HG03175 (cell line): ENCODE results near the gene GTF3C1.
A peak's percentile ranks its signal among the peaks of the same experiment; 100 is the strongest.

Experiments
- ATAC-seq: cut with Tn5 transposase; IDR thresholded peaks from one replicate; pipeline ENCODE4 v1.9.1; 2021; ENCODE audit warnings: mild to moderate bottlenecking, moderate library complexity; ENCODE audit not compliant: unreplicated experiment

GTF3C1 gene

GRCh38 chr16:27430512-27430911, 119.2 kb downstream of the GTF3C1 start:
- ATAC-seq = no peak

GRCh38 chr16:27429981-27430441, 119.7 kb downstream of the GTF3C1 start:
- no peak for ATAC-seq

DNA sequence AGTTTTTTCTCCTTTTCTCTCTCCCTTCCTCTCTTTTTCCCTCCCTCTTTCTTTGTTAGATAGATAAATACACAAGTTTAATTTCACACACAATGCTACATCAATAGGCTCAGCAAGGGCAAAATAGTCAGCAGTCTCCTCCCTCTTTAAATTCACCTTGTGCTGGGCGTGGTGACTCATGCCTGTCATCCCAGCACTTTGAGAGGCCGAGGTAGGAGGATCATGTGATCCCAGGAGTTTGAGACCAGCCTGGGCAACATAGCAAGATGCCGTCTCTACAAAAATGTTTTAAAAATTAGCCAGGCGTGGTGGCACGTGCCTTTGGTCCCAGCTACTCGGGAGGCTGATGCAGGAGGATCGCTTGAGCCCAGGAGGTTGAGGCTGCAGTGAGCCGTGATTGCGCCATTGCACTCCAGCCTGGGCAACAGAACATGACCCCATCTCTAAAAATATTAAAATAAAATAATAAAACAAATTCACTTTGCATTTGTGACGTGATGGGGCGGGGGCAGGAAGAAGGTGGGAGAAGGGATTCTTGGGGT, 120.3 kb downstream of the GTF3C1 start:
- ATAC-seq = no peak

DNA sequence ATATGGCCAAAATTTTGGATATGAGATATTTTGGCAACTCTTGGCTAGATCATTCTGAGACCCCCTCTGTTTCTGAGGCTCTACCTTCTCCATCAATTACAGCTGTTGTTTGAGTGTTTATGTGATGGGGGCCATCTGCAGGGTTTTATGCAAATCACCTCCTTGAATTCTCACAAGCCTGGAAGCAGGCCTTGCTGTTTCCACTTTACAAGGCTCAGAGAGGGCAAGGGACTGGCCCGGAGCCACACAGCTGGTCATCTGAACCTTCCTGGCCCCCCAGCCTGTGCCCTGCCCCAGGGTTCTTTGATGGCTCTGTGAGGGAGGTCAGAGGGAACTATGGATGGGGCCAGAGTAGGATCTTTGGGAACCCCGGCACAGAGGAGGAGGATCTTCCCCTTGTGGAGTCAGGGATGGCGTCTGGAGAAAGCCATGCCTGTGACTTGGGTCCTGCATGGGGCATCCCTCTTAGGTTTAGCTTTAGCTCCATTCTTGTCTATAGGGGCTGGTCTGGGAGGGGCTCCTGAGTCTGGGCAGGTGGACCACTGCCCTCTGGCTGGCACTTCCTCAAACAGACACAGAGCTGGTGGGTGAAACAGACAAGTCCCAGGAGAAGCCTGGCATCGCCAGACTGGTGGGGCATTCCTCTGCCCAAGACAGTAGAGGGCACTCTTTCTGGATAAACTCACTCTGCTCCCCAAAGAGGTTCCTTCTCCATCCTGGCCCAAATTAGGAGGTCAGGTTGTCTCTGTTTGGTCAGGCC, 121.5 kb downstream of the GTF3C1 start:
- ATAC-seq = no peak

- no peak for ATAC-seq
Measured at GRCh38 chr16:27427538-27427937, 122.2 kb downstream of the GTF3C1 start.

GRCh38 chr16:27426423-27427408, 123.0 kb downstream of the GTF3C1 start:
- ATAC-seq = peak; percentile 91

DNA sequence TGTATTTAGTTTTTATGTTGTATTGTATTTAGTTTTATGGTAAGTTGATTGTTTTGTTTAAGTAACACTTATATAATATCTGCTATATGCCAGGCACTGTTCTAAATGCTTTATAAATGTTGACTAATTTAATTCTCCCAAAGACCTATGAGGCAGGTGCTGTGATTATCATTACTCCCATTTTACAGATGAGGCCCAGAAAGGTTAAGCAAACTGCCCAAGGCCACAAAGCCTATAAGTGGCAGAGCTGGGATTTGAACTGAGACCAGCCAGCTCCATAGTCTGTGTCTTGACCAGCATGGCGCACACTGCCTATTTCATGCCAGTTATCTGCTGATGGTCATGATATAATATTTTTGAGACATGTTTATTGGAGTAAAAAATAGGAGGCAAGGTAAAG, 123.8 kb downstream of the GTF3C1 start:
- ATAC-seq = no peak

DNA sequence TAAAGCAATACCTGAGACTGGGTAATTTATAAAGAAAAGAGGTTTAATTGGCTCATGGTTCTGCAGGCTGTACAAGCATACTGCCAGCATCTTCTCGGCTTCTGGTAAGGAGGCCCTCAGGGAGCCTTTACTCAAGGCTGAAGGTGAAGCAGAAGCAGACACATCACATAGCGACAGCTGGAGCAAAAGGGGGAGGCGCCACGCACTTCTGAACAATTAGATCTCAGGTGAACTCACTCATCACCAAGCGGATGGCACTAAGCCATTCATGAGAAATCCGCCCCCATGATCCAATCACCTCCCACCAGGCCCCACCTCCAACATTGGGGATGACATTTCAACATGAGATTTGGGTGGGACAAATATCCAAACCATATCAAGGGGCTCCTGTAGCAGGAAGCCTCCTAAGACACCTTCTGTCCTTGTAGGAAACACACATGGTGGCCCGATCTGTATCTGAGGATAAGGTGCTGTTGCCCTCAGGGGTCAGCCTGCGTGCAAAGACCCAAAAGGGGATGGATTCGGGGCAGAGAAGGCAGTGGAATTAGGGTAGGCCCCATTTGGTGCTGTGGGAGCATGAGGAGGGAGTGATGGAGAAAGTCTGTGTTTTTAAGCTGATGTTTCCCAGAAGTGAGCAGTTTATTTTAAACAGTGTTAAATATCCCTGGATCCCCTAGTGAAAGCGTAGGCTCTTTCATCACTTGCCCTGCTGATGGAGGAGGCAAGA, 124.8 kb downstream of the GTF3C1 start:
- ATAC-seq = no peak

GRCh38 chr16:27421961-27422740, 127.6 kb downstream of the GTF3C1 start:
- ATAC-seq = no peak

GRCh38 chr16:27417047-27417671, 132.6 kb downstream of the GTF3C1 start:
- ATAC-seq = no peak

DNA sequence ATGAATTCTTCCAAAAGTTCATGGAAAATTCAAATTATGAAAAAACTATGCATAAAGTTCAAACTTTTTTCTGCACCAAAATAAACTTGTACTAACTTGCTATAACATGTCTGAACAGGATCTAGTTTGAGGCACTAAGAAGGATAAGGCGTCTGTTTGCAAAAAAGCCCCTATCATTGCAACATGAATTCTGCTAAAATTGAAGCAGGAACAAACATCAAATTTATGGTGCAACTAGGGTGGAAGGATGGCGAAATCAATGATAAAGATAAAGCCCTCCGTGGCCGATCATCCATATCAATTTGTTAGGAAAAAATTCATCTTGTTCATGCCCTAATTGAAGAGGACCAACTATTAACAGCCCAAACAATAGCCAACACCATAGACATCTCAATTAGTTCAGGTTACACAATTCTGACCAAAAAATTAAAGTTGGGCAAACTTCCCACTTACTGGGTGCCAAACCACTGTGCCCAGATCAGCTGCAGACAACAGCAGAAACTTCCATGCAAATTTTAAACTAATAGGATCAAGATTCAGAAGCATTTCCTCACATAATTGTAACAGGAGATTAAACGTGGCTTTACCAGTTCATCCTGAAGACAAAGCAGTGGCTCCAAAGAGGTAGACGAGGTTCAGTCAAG, 134.8 kb downstream of the GTF3C1 start:
- no peak for ATAC-seq

GRCh38 chr16:27413956-27414355, 135.8 kb downstream of the GTF3C1 start:
- no peak for ATAC-seq

DNA sequence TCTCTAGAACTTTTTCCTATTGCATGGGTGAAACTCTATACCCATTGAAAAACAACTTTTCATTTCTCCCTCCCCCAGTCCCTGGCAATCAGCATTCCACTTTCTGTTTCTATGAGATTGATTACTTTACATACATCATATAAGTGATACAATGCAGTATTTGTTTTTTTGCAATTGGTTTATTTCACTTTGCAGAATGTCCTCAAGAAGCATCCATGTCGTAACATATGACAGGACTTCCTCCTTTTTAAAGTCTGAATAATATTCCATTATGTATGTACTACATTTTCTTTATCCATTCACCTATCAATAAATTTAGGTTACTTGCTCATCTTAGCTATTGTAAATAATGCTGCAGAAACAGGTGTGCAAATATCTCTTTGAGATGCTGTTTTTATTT, 139.0 kb downstream of the GTF3C1 start:
- ATAC-seq = no peak
